ENCODE results near the gene FOS. TPM values are rescaled to one million over a fixed set of nuclear protein-coding genes. Genes with fewer than 3 reads are reported as not detected.

Gene FOS
- total and polyA plus RNA-seq, 2 of the 4 experiments (the other 2 are of a cell fraction), result 53.6 to 171 TPM

GRCh38 chr14:75292886-75293285, 14.3 kb downstream of the FOS start:
- no TSS peak for BruUV-seq (replicated peaks)
- H3K4me3 ChIP-seq (ENCODE audit: insufficient read depth, low read depth, low read length), result no peak overlapping the region
- no peak overlapping the region for H2AK9ac ChIP-seq (replicated peaks; ENCODE audit: low read depth, low read length, poor library complexity)
- H3K27ac ChIP-seq (ENCODE audit: insufficient read depth, low read length), result no peak overlapping the region
- ChIA-PET POLR2A (ENCODE audit: unreplicated experiment) (no interaction called here), CTCF (interaction anchor here (1.3 kb wide), 1 partner anchor 151 kb away, joined by 6 read pairs; no protein-coding TSS in a partner anchor)
- no peak overlapping the region for H3K14ac ChIP-seq (replicated peaks; ENCODE audit: low read depth, low read length)
- H2BK15ac ChIP-seq (ENCODE audit: low read depth, low read length), result no peak overlapping the region
- no peak overlapping the region for H3K9ac ChIP-seq (ENCODE audit: low read depth, low read length)
- in situ Hi-C loops (cut with MboI; ENCODE audit: low sequenced_read_pairs) (loop anchor here (25.0 kb wide), 1 partner anchor 1744 kb away; the partner anchor contains the start of gene IRF2BPL), intact Hi-C loops (cut with micrococcal nuclease) (loop anchor here (10.0 kb wide), 1 partner anchor 348 kb away; no protein-coding TSS in a partner anchor), dilution Hi-C loops (cut with HindIII; ENCODE audit: low sequenced_read_pairs, unreplicated experiment) (no loop called here)
- no peak overlapping the region for H3K56ac ChIP-seq (ENCODE audit: extremely low read depth, insufficient read depth, low read length)
- TF ChIP-seq USF2 (IDR thresholded peaks at IDR 0.05; ENCODE audit: low read depth, low read length) (no peak), POLR2A (IDR thresholded peaks at IDR 0.05; ENCODE audit: low read depth, low read length) (no peak), CHD1 (IDR thresholded peaks at IDR 0.05; ENCODE audit: low read depth, low read length) (no peak), FOS (IDR thresholded peaks at IDR 0.05; ENCODE audit: low read depth, low read length) (no peak), CEBPB (IDR thresholded peaks at IDR 0.05; ENCODE audit: low read depth, low read length) (no peak), RFX5 (IDR thresholded peaks at IDR 0.05; ENCODE audit: low read depth, low read length) (no peak), MAFK (IDR thresholded peaks at IDR 0.05; ENCODE audit: low read depth, low read length) (no peak), MAZ (IDR thresholded peaks at IDR 0.05; ENCODE audit: borderline replicate concordance, low read depth, low read length) (no peak), MXI1 (IDR thresholded peaks at IDR 0.05; ENCODE audit: borderline replicate concordance, low read depth, low read length) (no peak), BHLHE40 (IDR thresholded peaks at IDR 0.05; ENCODE audit: low read depth, low read length) (no peak), RCOR1 (IDR thresholded peaks at IDR 0.05; ENCODE audit: insufficient replicate concordance, low read length) (no peak), CTCF (conservative IDR thresholded peaks at IDR 0.05; ENCODE audit: low read depth, low read length) (no peak)
- no peak overlapping the region for H4K91ac ChIP-seq (ENCODE audit: insufficient read depth, low read depth, low read length)
- H3K23ac ChIP-seq (ENCODE audit: low read depth, low read length), result no peak overlapping the region
- H2AK5ac ChIP-seq (ENCODE audit: low read depth, low read length), result no peak overlapping the region
- H3K27me3 ChIP-seq (ENCODE audit: control insufficient read depth, insufficient read depth, low read length), result peaks cover 3% of the 10 kb centered on the region; the same call in 1 of the 2 replicates
- no peak overlapping the region for H2AFZ ChIP-seq (replicated peaks; ENCODE audit: low read length, poor library complexity)
- H3K9me1 ChIP-seq (ENCODE audit: insufficient read depth, low read length), result peaks cover 9% of the 10 kb centered on the region; the same call in 1 of the 2 replicates
- peaks cover 6% of the 10 kb centered on the region for H3K4me1 ChIP-seq (ENCODE audit: control insufficient read depth, insufficient read depth, low read length)
- DNase-seq (no peak), ATAC-seq (ENCODE audit: low read depth) (no peak)
- no peak overlapping the region for H3K4me2 ChIP-seq (ENCODE audit: low read depth, low read length)
- WGBS, 2 experiments (ENCODE audit: extremely low coverage in 2 of 2, insufficient read length in 1 of 2), result no CpG with 5 or more reads among the region's 7 CpGs
- no peak overlapping the region for H2BK20ac ChIP-seq (ENCODE audit: low read depth, low read length)
- no peak overlapping the region; a peak in 1 of 4 replicates for H4K8ac ChIP-seq (ENCODE audit: low read depth in 2 of 2, low read length in 2 of 2)
- H3K9me3 ChIP-seq (ENCODE audit: control insufficient read depth, insufficient read depth, low read length), result no peaks in the 10 kb centered on the region
- no peak overlapping the region for H3K4ac ChIP-seq (ENCODE audit: low read depth, low read length)
- H3K36me3 ChIP-seq (ENCODE audit: control insufficient read depth, insufficient read depth, low read length), result no peaks in the 10 kb centered on the region
- no peak overlapping the region for H2BK120ac ChIP-seq (ENCODE audit: low read depth, low read length)
- H4K20me1 ChIP-seq (ENCODE audit: insufficient read depth, low read length), result 0 out of 2 replicates have a peak, but pooled peaks cover 6% of the 10 kb centered on the region
- H3K79me1 ChIP-seq (ENCODE audit: low read depth in 1 of 2, low read length in 2 of 2), result peaks cover 0 to 4% of the 10 kb centered on the region in 2 experiments; a peak in 1 of 4 replicates
- H4K5ac ChIP-seq (ENCODE audit: low read depth, low read length), result no peak overlapping the region
- H3K18ac ChIP-seq (ENCODE audit: low read depth, low read length), result no peak overlapping the region
- H2BK5ac ChIP-seq (ENCODE audit: low read depth, low read length, poor library complexity, severe bottlenecking), result no peak overlapping the region

All from IMR-90 (cell line).